Adrenal gland (tissue), 12 donors: ENCODE data around the gene PRSS1. TPM values are rescaled to one million over a fixed set of nuclear protein-coding genes. Genes with fewer than 3 reads are reported as not detected.

Source experiments
- DNase-seq, 7 donors: peaks; one replicate each; pipeline ENCODE4 v3.0.0-alpha.2; 2019 to 2020
- H3K27ac ChIP-seq, 5 donors: fragments of 200-600 bp; sonication (generic) in 4 of 5; 1 replicate in 3 of 5; 2 replicates in 2 of 5; pipeline versions ENCODE4 v1.5.1 to v1.8.0; 2016 to 2020; ENCODE audit warnings: mild to moderate bottlenecking in 1 of 5
- H3K27me3 ChIP-seq: fragments of 200-600 bp; 2 replicates; pipeline ENCODE4 v1.8.0; 2021
- H3K36me3 ChIP-seq, 2 donors: fragments of 200-600 bp; replicated peaks in 1 of 2; 1 replicate in 1 of 2; 2 replicates in 1 of 2; pipeline versions ENCODE4 v1.5.1 to v1.8.0; 2018 to 2022
- H3K4me1 ChIP-seq, 2 donors: fragments of 200-600 bp; replicated peaks in 1 of 2; 1 replicate in 1 of 2; 2 replicates in 1 of 2; pipeline versions ENCODE4 v1.5.1 to v1.8.0; 2018 to 2021
- H3K4me3 ChIP-seq, 4 donors: fragments of 200-600 bp; sonication (generic) in 3 of 4; one replicate each; pipeline ENCODE4 v1.5.1; 2016 to 2018
- H3K9me3 ChIP-seq, 3 donors: fragments of 200-600 bp; sonication (generic) in 1 of 3; replicated peaks in 1 of 3; 1 replicate in 2 of 3; 2 replicates in 1 of 3; pipeline versions ENCODE4 v1.5.1 to v1.8.0; 2016 to 2021
- POLR2A ChIP-seq, 2 donors: fragments of 450-650 bp; IDR thresholded peaks; one replicate each; pipeline ENCODE4 v1.6.1; 2017; ENCODE audit warnings: antibody characterized with exemption in 2 of 2, mild to moderate bottlenecking in 2 of 2, moderate library complexity in 1 of 2
- WGBS, 4 donors: extraction: QIAGEN DNeasy Blood & Tissue Kit in 2 of 4; methylation state at CpG; one replicate each; pipeline versions ENCODE4 v1.1.5 to v1.1.7; 2013 to 2017; 5-methylcytosine and 5-hydroxymethylcytosine counted together
- intact Hi-C, 2 donors: fragments of 100-400 bp; cut with DNase I; formaldehyde crosslinking; loops; one replicate each; pipeline versions ENCODE4 v1.14.1 to v1.15.0; 2022 to 2023
- polyA plus RNA-seq, 3 donors: library from polyadenylated mRNA; stranded (reverse); fragments of 200-250 nt in 2 of 3; fragments of 350-450 nt in 1 of 3; fragmentation: Illumina TruSeq in 1 of 3; extraction: RNeasy Lipid Tissue Mini Kit (QIAGEN cat#74804) in 1 of 3; gene quantifications; one replicate each; pipeline ENCODE4 v1.2.3, GENCODE V29; 2013 to 2014
- total RNA-seq, 9 donors: library from RNA; depleted of rRNA in 4 of 9; stranded (reverse); fragments of >200 nt in 4 of 9; fragments of 120-200 nt in 1 of 9; fragmentation: NEBNext Ultra II Directional in 1 of 9; extraction: Animal tissue kit (Norgen Biotek cat#: 25700) in 1 of 9; gene quantifications; one replicate each; pipeline versions ENCODE4 v1.1.0 to v1.2.4, GENCODE V29; 2013 to 2023
- TF ChIP-seq, protein P1 (sequence below), 6 experiments: fragments of 450-650 bp in 4 of 6; fragments of 200-600 bp in 2 of 6; sonication (generic) in 1 of 6; IDR thresholded peaks; 1 replicate in 5 of 6; 2 replicates in 1 of 6; pipeline versions ENCODE4 v1.5.1 to v1.8.0; 2016 to 2021; ENCODE audit warnings: antibody characterized with exemption in 6 of 6, mild to moderate bottlenecking in 2 of 6, moderate library complexity in 1 of 6
- donor health status: healthy with polysubstance abuse.
- donor health status: Bipolar disorder and iron deficiency.
- donor health status: DM: yes; HTN: yes; CAD: no.
- donor health status: DM: no; HTN: no; CAD: no.
- donor health status: DM: no; HTN: no; CAD: no.
- donor health status: DM: yes; HTN: yes; CAD: no.

The PRSS1 gene
- total and polyA plus RNA-seq, 12 donors, result 3.2 to 15.4 (median 3.3) TPM; not detected in 7

DNA sequence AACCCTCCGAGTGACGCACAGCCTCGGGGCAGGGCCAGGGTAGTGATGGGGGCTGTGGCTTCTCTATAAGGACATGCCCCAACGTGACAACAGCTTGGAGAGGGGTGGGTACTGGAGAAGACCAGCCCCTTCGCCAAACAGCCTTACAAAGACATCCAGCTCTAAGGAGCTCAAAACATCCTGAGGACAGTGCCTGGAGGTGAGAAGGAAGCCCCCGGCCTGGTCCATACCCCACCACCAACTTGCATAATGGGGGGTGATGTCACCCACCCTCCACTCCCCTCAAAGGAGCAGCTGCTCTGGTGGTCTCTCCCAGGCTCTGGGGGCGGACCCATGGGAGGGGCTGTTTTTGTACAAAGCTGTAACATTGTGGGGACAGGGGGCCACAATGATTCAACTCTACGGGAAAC, 36.6 kb downstream of the PRSS1 start:
- H3K36me3 ChIP-seq, result no peaks in the 10 kb centered on the region
- H3K4me1 ChIP-seq, result no peaks in the 10 kb centered on the region
- WGBS, 4 donors, result 75 to 86% (median 81%) methylated on average over 7 to 8 of the region's 8 CpGs
- H3K27me3 ChIP-seq, result no peaks in the 10 kb centered on the region
- intact Hi-C loops, result loop anchor here (5.0 to 10.0 kb wide), 2 partner anchors 151 to 159 kb away; no protein-coding TSS in a partner anchor
- no peak for TF ChIP-seq POLR2A (IDR thresholded peaks at IDR 0.05)
- TF ChIP-seq, protein P1, sequence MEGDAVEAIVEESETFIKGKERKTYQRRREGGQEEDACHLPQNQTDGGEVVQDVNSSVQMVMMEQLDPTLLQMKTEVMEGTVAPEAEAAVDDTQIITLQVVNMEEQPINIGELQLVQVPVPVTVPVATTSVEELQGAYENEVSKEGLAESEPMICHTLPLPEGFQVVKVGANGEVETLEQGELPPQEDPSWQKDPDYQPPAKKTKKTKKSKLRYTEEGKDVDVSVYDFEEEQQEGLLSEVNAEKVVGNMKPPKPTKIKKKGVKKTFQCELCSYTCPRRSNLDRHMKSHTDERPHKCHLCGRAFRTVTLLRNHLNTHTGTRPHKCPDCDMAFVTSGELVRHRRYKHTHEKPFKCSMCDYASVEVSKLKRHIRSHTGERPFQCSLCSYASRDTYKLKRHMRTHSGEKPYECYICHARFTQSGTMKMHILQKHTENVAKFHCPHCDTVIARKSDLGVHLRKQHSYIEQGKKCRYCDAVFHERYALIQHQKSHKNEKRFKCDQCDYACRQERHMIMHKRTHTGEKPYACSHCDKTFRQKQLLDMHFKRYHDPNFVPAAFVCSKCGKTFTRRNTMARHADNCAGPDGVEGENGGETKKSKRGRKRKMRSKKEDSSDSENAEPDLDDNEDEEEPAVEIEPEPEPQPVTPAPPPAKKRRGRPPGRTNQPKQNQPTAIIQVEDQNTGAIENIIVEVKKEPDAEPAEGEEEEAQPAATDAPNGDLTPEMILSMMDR (IDR thresholded peaks at IDR 0.05), result no peak
- no peak for DNase-seq
- H3K27ac ChIP-seq, result no peak overlapping the region
- H3K4me3 ChIP-seq, result no peak overlapping the region
- H3K9me3 ChIP-seq, result no peaks in the 10 kb centered on the region

DNA sequence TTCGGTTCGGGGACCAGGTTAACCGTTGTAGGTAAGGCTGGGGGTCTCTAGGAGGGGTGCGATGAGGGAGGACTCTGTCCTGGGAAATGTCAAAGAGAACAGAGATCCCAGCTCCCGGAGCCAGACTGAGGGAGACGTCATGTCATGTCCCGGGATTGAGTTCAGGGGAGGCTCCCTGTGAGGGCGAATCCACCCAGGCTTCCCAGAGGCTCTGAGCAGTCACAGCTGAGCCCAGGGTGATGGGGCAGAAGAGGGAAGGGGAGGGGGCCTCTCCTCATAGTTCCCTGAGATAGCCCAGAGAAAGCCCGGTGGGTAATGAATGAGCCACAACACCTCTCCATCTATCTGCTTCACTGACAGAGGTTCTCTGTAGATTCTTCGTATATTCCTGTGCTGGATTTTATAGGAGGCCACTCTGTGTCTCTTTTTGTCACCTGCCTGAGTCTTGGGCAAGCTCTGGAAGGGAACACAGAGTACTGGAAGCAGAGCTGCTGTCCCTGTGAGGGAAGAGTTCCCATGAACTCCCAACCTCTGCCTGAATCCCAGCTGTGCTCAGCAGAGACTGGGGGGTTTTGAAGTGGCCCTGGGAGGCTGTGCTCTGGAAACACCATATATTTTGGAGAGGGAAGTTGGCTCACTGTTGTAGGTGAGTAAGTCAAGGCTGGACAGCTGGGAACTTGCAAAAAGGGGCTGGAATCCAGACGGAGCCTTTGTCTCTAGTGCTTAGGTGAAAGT, 37.9 kb downstream of the PRSS1 start:
- Histone ChIP-seq H3K9me3 (no peaks in the 10 kb centered on the region), H3K27me3 (no peaks in the 10 kb centered on the region), H3K27ac (no peak overlapping the region), H3K4me3 (no peak overlapping the region), H3K36me3 (no peaks in the 10 kb centered on the region), H3K4me1 (no peaks in the 10 kb centered on the region)
- WGBS, 4 donors, result 60 to 76% (median 73%) methylated on average over 3 to 11 of the region's 11 CpGs
- intact Hi-C loops, result loop anchor here (5.0 to 10.0 kb wide), 2 partner anchors 152 to 160 kb away; no protein-coding TSS in a partner anchor
- TF ChIP-seq, protein P1 (IDR thresholded peaks at IDR 0.05), result no peak
- TF ChIP-seq POLR2A (IDR thresholded peaks at IDR 0.05), result no peak
- DNase-seq, result no peak

DNA sequence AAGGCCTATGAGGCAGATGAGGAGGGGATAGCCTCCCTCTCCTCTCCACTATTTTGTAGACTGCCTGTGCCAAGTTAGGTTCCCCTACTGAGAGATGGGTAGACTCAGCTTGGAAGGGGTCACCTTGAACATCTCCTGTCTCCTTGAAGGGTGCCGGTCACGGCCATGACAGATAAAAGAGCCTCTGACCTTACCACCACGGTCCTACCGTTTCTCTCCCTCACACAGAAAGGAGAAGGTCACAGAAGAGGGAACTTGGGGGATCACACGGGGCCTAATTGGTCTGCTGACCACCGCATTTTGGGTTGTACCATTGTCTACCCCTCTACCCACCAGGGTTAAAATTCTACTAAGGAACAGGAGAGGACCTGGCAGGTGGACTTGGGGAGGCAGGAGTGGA, 38.5 kb downstream of the PRSS1 start:
- no peaks in the 10 kb centered on the region for H3K27me3 ChIP-seq
- intact Hi-C loops, result loop anchor here (5.0 to 10.0 kb wide), 2 partner anchors 153 to 160 kb away; no protein-coding TSS in a partner anchor
- H3K4me1 ChIP-seq, result no peaks in the 10 kb centered on the region
- no peaks in the 10 kb centered on the region for H3K9me3 ChIP-seq
- no peak for DNase-seq
- 50 to 64% (median 53%) methylated on average over 3 to 6 of the region's 6 CpGs for WGBS, 4 donors
- TF ChIP-seq, protein P1 (IDR thresholded peaks at IDR 0.05), result no peak
- TF ChIP-seq POLR2A (IDR thresholded peaks at IDR 0.05), result no peak
- H3K27ac ChIP-seq, result no peak overlapping the region
- H3K4me3 ChIP-seq, result no peak overlapping the region
- no peaks in the 10 kb centered on the region for H3K36me3 ChIP-seq

DNA sequence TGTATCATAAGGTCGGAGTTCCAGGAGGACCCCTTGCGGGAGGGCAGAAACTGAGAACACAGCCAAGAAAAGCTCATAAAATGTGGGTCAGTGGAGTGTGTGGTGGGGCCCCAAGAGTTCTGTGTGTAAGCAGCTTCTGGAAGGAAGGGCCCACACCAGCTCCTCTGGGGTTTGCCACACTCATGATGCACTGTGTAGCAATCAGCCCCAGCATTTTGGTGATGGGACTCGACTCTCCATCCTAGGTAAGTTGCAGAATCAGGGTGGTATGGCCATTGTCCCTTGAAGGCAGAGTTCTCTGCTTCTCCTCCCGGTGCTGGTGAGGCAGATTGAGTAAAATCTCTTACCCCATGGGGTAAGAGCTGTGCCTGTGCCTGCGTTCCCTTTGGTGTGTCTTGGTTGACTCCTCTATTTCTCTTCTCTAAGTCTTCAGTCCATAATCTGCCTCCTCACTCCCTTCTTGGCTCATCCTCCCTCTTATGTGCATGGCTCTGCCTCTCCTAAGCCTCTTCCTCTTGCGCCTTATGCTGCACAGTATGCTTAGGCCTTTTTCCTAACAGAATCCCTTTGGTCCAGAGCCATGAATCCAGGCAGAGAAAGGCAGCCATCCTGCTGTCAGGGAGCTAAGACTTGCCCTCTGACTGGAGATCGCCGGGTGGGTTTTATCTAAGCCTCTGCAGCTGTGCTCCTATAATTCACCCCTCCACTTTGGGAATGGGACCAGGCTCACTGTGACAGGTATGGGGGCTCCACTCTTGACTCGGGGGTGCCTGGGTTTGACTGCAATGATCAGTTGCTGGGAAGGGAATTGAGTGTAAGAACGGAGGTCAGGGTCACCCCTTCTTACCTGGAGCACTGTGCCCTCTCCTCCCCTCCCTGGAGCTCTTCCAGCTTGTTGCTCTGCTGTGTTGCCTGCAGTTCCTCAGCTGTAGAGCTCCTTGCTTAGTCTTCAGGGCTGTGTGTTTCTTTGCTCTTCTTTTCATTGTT, 39.3 kb downstream of the PRSS1 start:
- Histone ChIP-seq H3K27me3 (no peaks in the 10 kb centered on the region), H3K4me3 (no peak overlapping the region), H3K27ac (no peak overlapping the region), H3K4me1 (no peaks in the 10 kb centered on the region), H3K9me3 (no peaks in the 10 kb centered on the region), H3K36me3 (no peaks in the 10 kb centered on the region)
- DNase-seq, result no peak
- no peak for TF ChIP-seq POLR2A (IDR thresholded peaks at IDR 0.05)
- TF ChIP-seq, protein P1 (IDR thresholded peaks at IDR 0.05), result no peak
- intact Hi-C loops, result loop anchor here (5.0 to 10.0 kb wide), 2 partner anchors 154 to 161 kb away; no protein-coding TSS in a partner anchor
- 73 to 83% (median 81%) methylated on average over 10 of the region's 10 CpGs for WGBS, 4 donors
